GM18526 (cell line): ENCODE results near the gene SV2C.

Source experiments
- POLR2A ChIP-seq: IDR thresholded peaks from 3 replicates; pipeline ENCODE4 v1.6.1; 2011; ENCODE audit not compliant: insufficient read length; ENCODE audit errors: extremely low read depth

SV2C gene

DNA sequence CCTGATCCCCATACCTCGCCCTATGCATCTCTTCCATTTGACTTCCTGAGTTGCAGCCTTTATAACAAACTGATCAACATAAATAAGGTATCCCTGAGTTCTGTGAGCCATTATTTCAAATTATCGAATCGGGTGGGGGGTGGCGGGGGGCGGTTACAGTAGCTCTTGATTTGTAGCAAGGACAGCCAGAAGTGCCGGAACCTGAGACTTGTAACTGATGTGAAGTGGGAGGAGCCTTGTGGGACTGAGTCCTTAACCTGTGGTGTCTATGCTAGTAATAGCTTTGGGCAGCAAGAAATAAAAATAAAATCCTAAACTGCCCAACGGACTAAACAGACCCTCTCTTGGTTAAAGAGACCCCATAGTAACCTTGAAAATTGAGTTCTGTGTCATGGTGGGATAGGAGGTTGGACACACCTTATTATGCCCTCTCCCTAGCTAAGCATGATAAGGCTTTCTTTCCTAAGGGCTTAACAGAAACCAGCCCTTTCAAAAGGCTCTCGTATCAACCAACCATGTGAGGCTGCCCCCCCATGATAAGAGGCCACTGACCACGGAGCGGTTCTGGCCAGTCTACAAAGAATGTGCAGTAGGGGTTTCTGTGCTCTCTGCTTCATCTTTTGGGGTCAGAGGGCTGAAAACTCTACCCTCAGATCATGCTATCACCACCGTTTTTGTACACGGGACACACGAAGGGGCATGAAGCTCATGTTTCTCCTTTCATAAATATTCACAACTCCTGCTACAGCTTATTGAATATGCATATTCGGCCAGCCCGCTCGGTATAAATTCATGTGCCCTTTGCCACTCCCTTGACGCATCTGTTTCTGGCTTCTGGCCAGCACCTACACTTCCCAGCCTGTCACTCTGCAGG, 280.4 kb downstream of the SV2C start:
- TF ChIP-seq POLR2A = no peak

DNA sequence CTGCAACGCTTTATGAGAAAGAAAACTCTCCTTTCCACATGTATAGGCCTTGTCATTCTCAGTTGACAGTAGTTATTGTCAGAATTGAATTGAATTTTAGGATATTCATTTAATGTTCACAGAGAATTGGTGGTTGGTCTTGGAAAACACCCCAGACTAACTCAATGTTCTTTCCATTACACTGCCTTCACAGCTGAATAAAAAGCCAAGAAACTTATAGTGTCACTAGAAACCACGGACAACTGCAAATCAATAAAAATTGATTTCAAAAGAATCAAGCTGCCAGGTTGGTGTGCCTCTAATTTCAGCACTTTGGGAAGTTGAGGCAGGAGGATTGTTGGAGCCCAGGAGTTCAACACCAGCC, 281.0 kb downstream of the SV2C start:
- TF ChIP-seq POLR2A = no peak

DNA sequence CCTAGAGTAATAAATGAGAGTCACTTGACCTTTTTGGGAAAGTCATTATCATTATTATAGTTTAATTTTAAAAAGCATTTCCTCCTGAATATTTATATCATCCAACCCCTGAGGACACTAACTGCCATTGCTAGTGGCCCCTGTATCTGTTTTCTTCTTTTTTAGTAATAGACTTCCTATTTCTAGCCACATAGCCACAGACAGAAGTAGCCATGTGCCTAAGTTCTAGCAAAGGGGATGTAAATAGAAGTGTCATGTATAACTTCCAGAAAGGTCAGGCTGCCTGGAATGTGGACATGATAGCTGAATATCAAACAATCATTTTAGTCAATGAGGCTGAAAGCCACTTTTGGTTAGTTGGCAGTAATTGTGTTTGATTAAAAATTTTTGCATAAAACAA, 282.4 kb downstream of the SV2C start:
- TF ChIP-seq POLR2A = no peak

GRCh38 chr5:76366596-76366995, 283.4 kb downstream of the SV2C start:
- TF ChIP-seq POLR2A = no peak

- TF ChIP-seq POLR2A = no peak
Observed at GRCh38 chr5:76367623-76368371, 284.6 kb downstream of the SV2C start.

GRCh38 chr5:76368941-76369340, 285.8 kb downstream of the SV2C start:
- TF ChIP-seq POLR2A = no peak

DNA sequence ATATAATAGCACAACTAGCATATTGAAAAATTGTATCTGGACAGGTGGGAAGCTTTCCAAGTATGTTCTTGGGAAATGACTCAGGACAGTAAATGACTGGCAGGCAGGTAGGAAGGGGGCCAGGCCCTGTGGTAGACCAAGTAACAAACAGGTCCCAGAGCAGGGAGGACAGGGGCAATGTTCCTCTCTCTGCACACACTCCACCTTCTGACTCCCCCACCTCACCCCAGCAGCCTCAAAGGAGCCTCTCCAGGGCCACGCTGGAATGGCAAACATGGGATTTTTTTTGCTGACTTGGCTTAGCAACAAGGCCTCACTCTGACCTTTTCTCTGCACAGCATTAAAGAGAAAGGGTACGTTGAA, 288.8 kb downstream of the SV2C start:
- TF ChIP-seq POLR2A = no peak

DNA sequence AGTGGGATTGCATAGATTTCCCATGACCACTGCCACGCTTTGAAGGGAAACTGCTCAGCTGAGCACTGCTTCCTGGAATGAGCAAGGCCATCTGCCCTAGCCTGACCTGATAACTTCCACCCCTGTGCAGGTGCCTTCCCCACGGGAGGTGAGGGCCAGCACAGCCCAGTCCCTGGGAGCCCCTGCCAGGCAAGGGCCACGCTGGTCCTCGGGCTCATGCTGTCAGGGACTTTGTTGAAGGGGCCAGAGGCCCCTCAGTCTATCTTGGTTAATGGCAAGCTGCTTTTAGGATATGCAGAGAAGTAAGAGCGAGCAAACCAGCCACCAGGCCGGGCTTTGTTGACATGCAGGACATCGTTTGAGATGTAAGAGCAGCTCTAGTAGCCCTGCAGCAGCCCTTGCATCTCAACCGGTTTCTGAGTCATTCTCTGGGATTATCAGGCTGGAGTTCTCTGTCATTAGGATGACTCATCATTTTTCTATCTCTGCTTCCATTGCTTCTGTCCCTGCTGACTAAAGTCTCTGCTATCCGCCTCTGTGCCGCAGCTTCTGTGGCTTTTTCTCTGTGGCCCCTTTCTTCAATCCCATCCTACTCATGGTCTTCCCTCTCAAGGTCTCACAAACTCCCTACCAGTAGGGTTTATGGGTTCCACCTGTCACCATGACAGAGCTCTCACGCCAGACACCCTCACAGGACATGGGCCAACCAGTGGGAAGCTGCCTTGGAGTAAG, 289.3 kb downstream of the SV2C start:
- TF ChIP-seq POLR2A = no peak

GRCh38 chr5:76376148-76376865, 293.1 kb downstream of the SV2C start:
- no peak for TF ChIP-seq POLR2A

DNA sequence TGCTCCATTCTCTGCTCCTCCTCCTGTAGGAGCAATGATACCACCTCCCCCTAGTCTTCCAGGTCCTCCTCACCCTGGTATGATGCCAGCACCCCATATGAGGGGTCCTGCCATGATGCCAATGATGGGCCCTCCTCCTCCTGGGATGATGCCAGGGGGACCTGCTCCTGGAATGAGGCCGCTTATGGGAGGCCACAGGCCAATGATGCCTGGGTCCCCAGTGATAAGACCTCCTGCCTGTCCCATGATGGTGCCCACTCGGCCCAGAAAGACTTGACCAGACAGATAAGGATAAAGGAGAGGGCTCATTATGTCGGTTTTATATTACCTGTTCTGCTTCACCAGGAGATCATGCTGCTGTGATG, 293.7 kb downstream of the SV2C start:
- TF ChIP-seq POLR2A = no peak

- TF ChIP-seq POLR2A = no peak
Observed at GRCh38 chr5:76378355-76378754, 295.2 kb downstream of the SV2C start.

DNA sequence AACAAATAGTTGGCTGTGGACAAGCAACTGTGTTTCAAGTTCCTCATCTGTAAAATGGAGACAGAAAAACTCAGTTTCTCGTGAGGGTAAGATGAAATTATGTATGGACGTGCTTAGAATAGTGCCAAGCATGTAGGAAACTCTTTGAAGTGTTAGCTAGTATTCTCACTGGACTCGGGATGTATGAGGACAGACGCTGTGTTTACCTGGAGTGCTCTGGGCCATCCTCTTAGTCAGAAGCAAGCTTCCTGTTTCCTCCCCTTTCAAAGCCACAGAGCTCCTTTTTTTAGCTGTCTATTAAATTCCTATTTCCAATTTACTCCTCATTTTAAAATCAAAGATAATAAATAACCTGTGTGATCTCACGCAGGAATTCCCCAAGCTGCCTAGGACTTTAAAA, 296.1 kb downstream of the SV2C start:
- no peak for TF ChIP-seq POLR2A

GRCh38 chr5:76379855-76380254, 296.7 kb downstream of the SV2C start:
- TF ChIP-seq POLR2A = no peak

- TF ChIP-seq POLR2A = no peak
Observed at GRCh38 chr5:76380346-76381066, 297.3 kb downstream of the SV2C start.
